H1 (cell line): ENCODE measurements around the gene CRP. TPM values are rescaled to one million over a fixed set of nuclear protein-coding genes. Genes with fewer than 3 reads are reported as not detected.

Source experiments
- CTCF ChIA-PET: fragments of 300-600 bp; sonication (Branson Sonifier 250); formaldehyde crosslinking; loops from one replicate; lab custom pipeline; 2021; ENCODE audit not compliant: partially characterized antibody; lab: Charles Lee
- POLR2A ChIA-PET: fragments of 300-600 bp; sonication (Branson Sonifier 250); formaldehyde crosslinking; loops from one replicate; lab custom pipeline; 2021; ENCODE audit warnings: inconsistent platforms; ENCODE audit not compliant: partially characterized antibody; lab: Charles Lee
- DNase-seq, 2 experiments: peaks; one replicate each; pipeline versions ENCODE4 v3.0.0 to v3.0.0-alpha.2; 2010 to 2022; ENCODE audit warnings: low spot score in 2 of 2, low read depth in 1 of 2, mixed read lengths in 1 of 2
- FAIRE-seq: peaks from 2 replicates; lab custom pipeline; 2011; peaks lifted over from hg19 to GRCh38; lab: Jason Lieb, UNC
- H2AFZ ChIP-seq: 2 replicates; pipeline ENCODE4 v1.8.1; 2012; ENCODE audit warnings: low read length, inconsistent platforms
- H2AK5ac ChIP-seq: 2 replicates; pipeline ENCODE4 v1.6.1; 2013; ENCODE audit warnings: low read depth, low read length
- H2BK120ac ChIP-seq: replicated peaks from 2 replicates; pipeline ENCODE3; 2013; ENCODE audit warnings: low read depth, low read length, inconsistent platforms
- H2BK12ac ChIP-seq: 2 replicates; pipeline ENCODE4 v1.6.1; 2013; ENCODE audit warnings: low read depth, low read length
- H2BK15ac ChIP-seq: 2 replicates; pipeline ENCODE4 v1.6.1; 2013; ENCODE audit warnings: low read length
- H2BK20ac ChIP-seq: 2 replicates; pipeline ENCODE4 v1.6.1; 2013; ENCODE audit warnings: low read length
- H2BK5ac ChIP-seq: 2 replicates; pipeline ENCODE4 v1.6.1; 2013; ENCODE audit warnings: low read depth, low read length
- H3K14ac ChIP-seq: 2 replicates; pipeline ENCODE4 v1.6.1; 2013; ENCODE audit warnings: inconsistent platforms; ENCODE audit not compliant: insufficient read length
- H3K18ac ChIP-seq: 2 replicates; pipeline ENCODE4 v1.6.1; 2013; ENCODE audit warnings: low read length; ENCODE audit errors: extremely low read depth
- H3K23ac ChIP-seq: 2 replicates; pipeline ENCODE4 v1.6.1; 2013; ENCODE audit warnings: inconsistent platforms; ENCODE audit not compliant: insufficient read length
- H3K23me2 ChIP-seq: 2 replicates; pipeline ENCODE4 v1.6.1; 2013; ENCODE audit warnings: low read depth, low read length
- H3K27ac ChIP-seq: 2 replicates; pipeline ENCODE4 v1.6.1; 2011; ENCODE audit warnings: low read depth, low read length, inconsistent platforms
- H3K27me3 ChIP-seq, 4 experiments: replicated peaks in 1 of 4; 1 replicate in 1 of 4; 2 replicates in 3 of 4; pipeline versions ENCODE4 v1.6.1 to v1.8.1; 2011 to 2013; ENCODE audit warnings: low read length in 3 of 4, mild to moderate bottlenecking in 3 of 4, inconsistent platforms in 2 of 4, mixed read lengths in 2 of 4, moderate library complexity in 1 of 4; ENCODE audit not compliant: control insufficient read depth in 3 of 4, insufficient read depth in 3 of 4; ENCODE audit errors: extremely low read depth in 1 of 4
- H3K36me3 ChIP-seq, 4 experiments: 2 replicates each; pipeline versions ENCODE4 v1.6.1 to v1.8.1; 2011 to 2013; ENCODE audit warnings: mild to moderate bottlenecking in 4 of 4, low read length in 3 of 4, moderate library complexity in 2 of 4, control low read depth in 1 of 4, inconsistent platforms in 1 of 4; ENCODE audit not compliant: insufficient read depth in 4 of 4, control insufficient read depth in 2 of 4
- H3K4ac ChIP-seq: replicated peaks from 2 replicates; pipeline ENCODE3; 2013; ENCODE audit warnings: low read length, low read depth, mixed read lengths, inconsistent platforms; ENCODE audit not compliant: insufficient read length
- H3K4me1 ChIP-seq, 4 experiments: replicated peaks in 1 of 4; 1 replicate in 1 of 4; 2 replicates in 3 of 4; pipeline versions ENCODE4 v1.6.1 to v1.8.1; 2011 to 2013; ENCODE audit warnings: low read length in 3 of 4, inconsistent platforms in 2 of 4, mixed read lengths in 1 of 4; ENCODE audit not compliant: insufficient read depth in 4 of 4, control insufficient read depth in 3 of 4
- H3K4me2 ChIP-seq, 2 experiments: 2 replicates each; pipeline versions ENCODE4 v1.6.1 to v1.8.1; 2011 to 2013; ENCODE audit warnings: low read depth in 2 of 2, low read length in 2 of 2, control low read depth in 1 of 2, inconsistent platforms in 1 of 2, mild to moderate bottlenecking in 1 of 2; ENCODE audit not compliant: insufficient read depth in 1 of 2
- H3K4me3 ChIP-seq, 4 experiments: fragments of 200-600, 300-600 bp in 1 of 4; sonication (generic), shearing (Covaris generic), sonication (Bioruptor Twin) in 1 of 4; 2 replicates each; pipeline versions ENCODE4 v1.5.1 to v1.8.1; 2011 to 2016; ENCODE audit warnings: low read length in 4 of 4, low read depth in 3 of 4, control low read depth in 2 of 4, inconsistent platforms in 2 of 4, mild to moderate bottlenecking in 2 of 4, mixed read lengths in 1 of 4, moderate library complexity in 1 of 4; ENCODE audit not compliant: insufficient read depth in 2 of 4; ENCODE audit errors: extremely low read depth in 1 of 4
- H3K56ac ChIP-seq: replicated peaks from 2 replicates; pipeline ENCODE3; 2013; ENCODE audit warnings: low read depth, mild to moderate bottlenecking, mixed read lengths, low read length, inconsistent platforms; ENCODE audit not compliant: insufficient read length
- H3K79me1 ChIP-seq: 2 replicates; pipeline ENCODE4 v1.6.1; 2013; ENCODE audit warnings: low read depth, low read length, control low read depth
- H3K79me2 ChIP-seq, 2 experiments: 2 replicates each; pipeline versions ENCODE4 v1.6.1 to v1.8.1; 2012 to 2013; ENCODE audit warnings: low read length in 2 of 2, mild to moderate bottlenecking in 2 of 2, inconsistent platforms in 1 of 2; ENCODE audit not compliant: insufficient read depth in 2 of 2, control insufficient read depth in 1 of 2
- H3K9ac ChIP-seq, 4 experiments: replicated peaks in 1 of 4; 1 replicate in 1 of 4; 2 replicates in 3 of 4; pipeline versions ENCODE4 v1.6.1 to v1.8.1; 2011 to 2013; ENCODE audit warnings: low read depth in 3 of 4, low read length in 3 of 4, control low read depth in 2 of 4, mild to moderate bottlenecking in 2 of 4, moderate library complexity in 2 of 4, inconsistent platforms in 1 of 4; ENCODE audit errors: extremely low read depth in 1 of 4
- H3K9me3 ChIP-seq, 2 experiments: 2 replicates each; pipeline versions ENCODE4 v1.6.1 to v1.8.1; 2012 to 2013; ENCODE audit warnings: mild to moderate bottlenecking in 2 of 2, moderate library complexity in 2 of 2, control low read depth in 1 of 2, inconsistent platforms in 1 of 2, low read depth in 1 of 2, low read length in 1 of 2, mixed read lengths in 1 of 2; ENCODE audit not compliant: insufficient read depth in 2 of 2
- H4K20me1 ChIP-seq, 2 experiments: replicated peaks in 1 of 2; 2 replicates each; pipeline versions ENCODE3 to v1.8.1; 2011 to 2013; ENCODE audit warnings: inconsistent platforms in 2 of 2, low read length in 2 of 2, mild to moderate bottlenecking in 1 of 2; ENCODE audit not compliant: insufficient read depth in 2 of 2, control insufficient read depth in 1 of 2
- H4K5ac ChIP-seq: 2 replicates; pipeline ENCODE4 v1.6.1; 2013; ENCODE audit warnings: low read length, low read depth, mixed read lengths, inconsistent platforms; ENCODE audit not compliant: insufficient read length
- H4K8ac ChIP-seq: 2 replicates; pipeline ENCODE4 v1.8.0; 2013; ENCODE audit warnings: mild to moderate bottlenecking, moderate library complexity, low read length, inconsistent platforms; ENCODE audit not compliant: insufficient read depth; ENCODE audit errors: extremely low read depth
- H4K91ac ChIP-seq: replicated peaks from 2 replicates; pipeline ENCODE3; 2013; ENCODE audit warnings: low read length, mixed read lengths, inconsistent platforms; ENCODE audit not compliant: insufficient read length
- ATF3 ChIP-seq: IDR thresholded peaks from 2 replicates; pipeline ENCODE4 v1.6.1; 2011; ENCODE audit warnings: low read depth, mild to moderate bottlenecking, low read length; ENCODE audit not compliant: insufficient read depth
- JUND ChIP-seq: IDR thresholded peaks from 2 replicates; pipeline ENCODE4 v1.6.1; 2011; ENCODE audit warnings: mild to moderate bottlenecking, improper control_type of control experiment, low read length
- POU5F1 ChIP-seq: IDR thresholded peaks from 2 replicates; pipeline ENCODE4 v1.6.1; 2011; ENCODE audit warnings: low read depth, mild to moderate bottlenecking, low read length, moderate library complexity
- SP2 ChIP-seq: IDR thresholded peaks from 2 replicates; pipeline ENCODE4 v1.6.1; 2012; ENCODE audit warnings: mild to moderate bottlenecking, low read length, inconsistent platforms
- TCF12 ChIP-seq: IDR thresholded peaks from 2 replicates; pipeline ENCODE4 v1.6.1; 2011; ENCODE audit warnings: low read depth, mild to moderate bottlenecking, low read length
- WGBS, 2 experiments: shearing (Covaris generic) in 1 of 2; methylation state at CpG; one replicate each; pipeline versions ENCODE4 v1.1.6 to v1.1.7; 2013 to 2015; ENCODE audit warnings: low lambda C conversion rate in 2 of 2, mixed read lengths in 2 of 2, inconsistent platforms in 1 of 2, low coverage in 1 of 2, missing lambda C conversion rate in 1 of 2; ENCODE audit not compliant: insufficient replicate concordance in 2 of 2, insufficient coverage in 1 of 2, insufficient read length in 1 of 2; ENCODE audit errors: extremely low coverage in 1 of 2, missing lambda C conversion rate in 1 of 2; 5-methylcytosine and 5-hydroxymethylcytosine counted together
- polyA plus RNA-seq, 7 experiments: library from polyadenylated mRNA; depleted of rRNA in 3 of 7; stranded (reverse) in 5 of 7; unstranded in 2 of 7; fragments of >200 nt in 5 of 7; fragments of 200-250 nt in 2 of 7; gene quantifications; 1 replicate in 5 of 7; 2 replicates in 1 of 7; 4 replicates in 1 of 7; pipeline versions ENCODE4 v1.2.1 to v1.2.3, GENCODE V29; 2011 to 2013; ENCODE audit warnings: missing spikeins in 2 of 7, mixed read lengths in 2 of 7
- total RNA-seq: library from RNA; stranded (reverse); fragmentation: NEBNext Ultra II Directional; extraction: Animal tissue kit (Norgen Biotek cat#: 25700); gene quantifications from 2 replicates; pipeline ENCODE4 v1.2.1, GENCODE V29; 2021

The CRP gene
- total and polyA plus RNA-seq, 2 of the 8 experiments (the other 6 are each of a cell fraction or from before 2014, with no cell fraction given) = not detected

GRCh38 chr1:159705251-159705903 lies 9.0 kb downstream of the CRP start:
- H3K18ac ChIP-seq = no peak overlapping the region
- H2AFZ ChIP-seq = no peak overlapping the region
- CTCF ChIA-PET = no interaction called here
- H2BK120ac ChIP-seq = no peak overlapping the region
- H3K4me2 ChIP-seq = no peak overlapping the region
- 65% methylated on average over 7 of the region's 7 CpGs; no CpG with 5 or more reads in 1 of the 2 experiments for WGBS, 2 experiments
- H3K27me3 ChIP-seq = no peaks in the 10 kb centered on the region; a peak in 1 of 7 replicates
- peaks cover 27 to 69% of the 10 kb centered on the region in 2 experiments for H3K9me3 ChIP-seq
- H3K79me2 ChIP-seq = no peaks in the 10 kb centered on the region
- POLR2A ChIA-PET = no interaction called here
- TF ChIP-seq POU5F1 = no peak
- no peak for TF ChIP-seq TCF12
- no peak for TF ChIP-seq ATF3
- TF ChIP-seq JUND = no peak
- no peak for TF ChIP-seq SP2
- H2BK12ac ChIP-seq = no peak overlapping the region
- no peak overlapping the region for H3K4me3 ChIP-seq
- H2BK5ac ChIP-seq = no peak overlapping the region
- H4K5ac ChIP-seq = no peak overlapping the region
- no peak overlapping the region for H2BK20ac ChIP-seq
- no peak overlapping the region for H2BK15ac ChIP-seq
- H3K14ac ChIP-seq = no peak overlapping the region
- H4K20me1 ChIP-seq = no peaks in the 10 kb centered on the region
- no peak overlapping the region for H2AK5ac ChIP-seq
- no peak overlapping the region for H3K56ac ChIP-seq
- H3K4me1 ChIP-seq = no peaks in the 10 kb centered on the region
- H3K4ac ChIP-seq = no peak overlapping the region
- no peaks in the 10 kb centered on the region; the same call in 1 of the 2 replicates for H3K23me2 ChIP-seq
- no peak overlapping the region for H3K27ac ChIP-seq
- H4K8ac ChIP-seq = no peak overlapping the region
- no peaks in the 10 kb centered on the region for H3K79me1 ChIP-seq
- DNase-seq = no peak
- no peaks in the 10 kb centered on the region for H3K36me3 ChIP-seq
- no peak for FAIRE-seq
- no peak overlapping the region for H3K9ac ChIP-seq
- no peak overlapping the region for H3K23ac ChIP-seq
- no peak overlapping the region for H4K91ac ChIP-seq
